ENCODE measurements around the gene GJD4.

DNA sequence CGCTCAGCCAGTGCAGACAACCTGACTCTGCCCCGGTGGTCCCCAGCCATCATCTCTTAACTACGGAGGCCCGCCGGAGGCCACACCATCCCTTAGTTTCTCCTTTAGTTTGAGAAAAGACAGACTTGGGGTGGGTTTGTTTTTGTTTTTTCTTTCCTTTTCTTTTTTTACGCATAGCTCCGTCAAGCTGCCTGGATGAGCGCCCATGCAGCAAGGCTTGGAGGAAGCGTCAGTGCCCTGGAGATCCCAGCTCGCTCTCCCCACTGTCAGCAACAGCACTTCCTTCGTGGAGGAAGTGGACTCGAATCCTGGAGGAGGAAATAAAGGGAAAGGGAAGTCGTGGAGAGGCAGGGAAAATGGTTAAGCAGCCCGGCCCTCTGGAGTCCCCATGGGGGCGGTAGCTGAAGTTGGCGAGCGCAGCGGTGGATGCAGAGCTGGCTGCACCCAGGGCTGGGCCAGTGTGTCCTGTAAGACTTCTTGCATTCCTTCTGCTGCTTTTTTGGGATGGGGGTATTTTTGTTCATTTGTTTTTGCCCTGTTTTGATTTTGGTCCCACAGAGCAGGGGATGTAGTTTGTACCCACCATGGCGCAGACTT is 35.9 kb upstream of the GJD4 start:
- TF ChIP-seq, protein P1, sequence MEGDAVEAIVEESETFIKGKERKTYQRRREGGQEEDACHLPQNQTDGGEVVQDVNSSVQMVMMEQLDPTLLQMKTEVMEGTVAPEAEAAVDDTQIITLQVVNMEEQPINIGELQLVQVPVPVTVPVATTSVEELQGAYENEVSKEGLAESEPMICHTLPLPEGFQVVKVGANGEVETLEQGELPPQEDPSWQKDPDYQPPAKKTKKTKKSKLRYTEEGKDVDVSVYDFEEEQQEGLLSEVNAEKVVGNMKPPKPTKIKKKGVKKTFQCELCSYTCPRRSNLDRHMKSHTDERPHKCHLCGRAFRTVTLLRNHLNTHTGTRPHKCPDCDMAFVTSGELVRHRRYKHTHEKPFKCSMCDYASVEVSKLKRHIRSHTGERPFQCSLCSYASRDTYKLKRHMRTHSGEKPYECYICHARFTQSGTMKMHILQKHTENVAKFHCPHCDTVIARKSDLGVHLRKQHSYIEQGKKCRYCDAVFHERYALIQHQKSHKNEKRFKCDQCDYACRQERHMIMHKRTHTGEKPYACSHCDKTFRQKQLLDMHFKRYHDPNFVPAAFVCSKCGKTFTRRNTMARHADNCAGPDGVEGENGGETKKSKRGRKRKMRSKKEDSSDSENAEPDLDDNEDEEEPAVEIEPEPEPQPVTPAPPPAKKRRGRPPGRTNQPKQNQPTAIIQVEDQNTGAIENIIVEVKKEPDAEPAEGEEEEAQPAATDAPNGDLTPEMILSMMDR (IDR thresholded peaks at IDR 0.05; ENCODE audit: poor library complexity, severe bottlenecking) = no peak
- TF ChIP-seq, protein P2, sequence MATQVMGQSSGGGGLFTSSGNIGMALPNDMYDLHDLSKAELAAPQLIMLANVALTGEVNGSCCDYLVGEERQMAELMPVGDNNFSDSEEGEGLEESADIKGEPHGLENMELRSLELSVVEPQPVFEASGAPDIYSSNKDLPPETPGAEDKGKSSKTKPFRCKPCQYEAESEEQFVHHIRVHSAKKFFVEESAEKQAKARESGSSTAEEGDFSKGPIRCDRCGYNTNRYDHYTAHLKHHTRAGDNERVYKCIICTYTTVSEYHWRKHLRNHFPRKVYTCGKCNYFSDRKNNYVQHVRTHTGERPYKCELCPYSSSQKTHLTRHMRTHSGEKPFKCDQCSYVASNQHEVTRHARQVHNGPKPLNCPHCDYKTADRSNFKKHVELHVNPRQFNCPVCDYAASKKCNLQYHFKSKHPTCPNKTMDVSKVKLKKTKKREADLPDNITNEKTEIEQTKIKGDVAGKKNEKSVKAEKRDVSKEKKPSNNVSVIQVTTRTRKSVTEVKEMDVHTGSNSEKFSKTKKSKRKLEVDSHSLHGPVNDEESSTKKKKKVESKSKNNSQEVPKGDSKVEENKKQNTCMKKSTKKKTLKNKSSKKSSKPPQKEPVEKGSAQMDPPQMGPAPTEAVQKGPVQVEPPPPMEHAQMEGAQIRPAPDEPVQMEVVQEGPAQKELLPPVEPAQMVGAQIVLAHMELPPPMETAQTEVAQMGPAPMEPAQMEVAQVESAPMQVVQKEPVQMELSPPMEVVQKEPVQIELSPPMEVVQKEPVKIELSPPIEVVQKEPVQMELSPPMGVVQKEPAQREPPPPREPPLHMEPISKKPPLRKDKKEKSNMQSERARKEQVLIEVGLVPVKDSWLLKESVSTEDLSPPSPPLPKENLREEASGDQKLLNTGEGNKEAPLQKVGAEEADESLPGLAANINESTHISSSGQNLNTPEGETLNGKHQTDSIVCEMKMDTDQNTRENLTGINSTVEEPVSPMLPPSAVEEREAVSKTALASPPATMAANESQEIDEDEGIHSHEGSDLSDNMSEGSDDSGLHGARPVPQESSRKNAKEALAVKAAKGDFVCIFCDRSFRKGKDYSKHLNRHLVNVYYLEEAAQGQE (IDR thresholded peaks at IDR 0.05; ENCODE audit: borderline replicate concordance) = no peak
- TF ChIP-seq EP300 (conservative IDR thresholded peaks at IDR 0.05; ENCODE audit: poor library complexity, severe bottlenecking) (no peak), TAF1 (IDR thresholded peaks at IDR 0.05; ENCODE audit: low read depth) (no peak)

Measured in neural cell (in vitro differentiated cells).